ENCODE measurements around the gene PCSK2. TPM values are rescaled to one million over a fixed set of nuclear protein-coding genes. Genes with fewer than 3 reads are reported as not detected.

The PCSK2 gene
- total RNA-seq, 4 donors from 2014 or later, result 2.0 to 12.5 (median 7.2) TPM

GRCh38 chr20:17504066-17504897, 277.4 kb downstream of the PCSK2 start:
- H3K27ac ChIP-seq (replicated peaks in 1 of 4), result peak overlapping the region in 1 of 4 donors; percentile 53
- no peaks in the 10 kb centered on the region for H3K9me3 ChIP-seq
- peaks cover 8 to 19% (median 15%) of the 10 kb centered on the region in 4 donors for H3K4me1 ChIP-seq
- H3K27me3 ChIP-seq, result no peaks in the 10 kb centered on the region
- intact Hi-C loops (cut with DNase I), result loop anchor here (2.0 kb wide), 1 partner anchor 115 kb away; no protein-coding TSS in a partner anchor
- TF ChIP-seq POLR2A (IDR thresholded peaks at IDR 0.05; ENCODE audit: low read depth) (no peak), EP300 (IDR thresholded peaks at IDR 0.05) (no peak), CTCF (IDR thresholded peaks at IDR 0.05) (no peak), POLR2AphosphoS5 (IDR thresholded peaks at IDR 0.05) (no peak)
- peaks cover 0 to 4% (median 0%) of the 10 kb centered on the region in 4 donors for H3K36me3 ChIP-seq
- no peak for DNase-seq (ENCODE audit: extremely low spot score)
- H3K4me3 ChIP-seq, result peak overlapping the region; percentile 54 to 66 (median 59)
- 36% methylated on average over 23 of the region's 23 CpGs for WGBS

GRCh38 chr20:17504898-17505635, 278.2 kb downstream of the PCSK2 start:
- Histone ChIP-seq H3K4me1 (peaks cover 8 to 19% (median 15%) of the 10 kb centered on the region in 4 donors), H3K4me3 (peak overlapping the region; percentile 54 to 66 (median 59)), H3K27ac (replicated peaks in 1 of 4) (peak overlapping the region in 3 of 4 donors; percentile 1 to 53 (median 50)), H3K9me3 (no peaks in the 10 kb centered on the region), H3K27me3 (no peaks in the 10 kb centered on the region), H3K36me3 (peaks cover 0 to 4% (median 0%) of the 10 kb centered on the region in 4 donors)
- WGBS, result 3% methylated on average over 15 of the region's 30 CpGs
- TF ChIP-seq CTCF (IDR thresholded peaks at IDR 0.05) (peak; percentile 62 to 82 (median 71)), EP300 (IDR thresholded peaks at IDR 0.05) (no peak), POLR2AphosphoS5 (IDR thresholded peaks at IDR 0.05) (no peak), POLR2A (IDR thresholded peaks at IDR 0.05; ENCODE audit: low read depth) (no peak)
- no peak for DNase-seq (ENCODE audit: extremely low spot score)
- intact Hi-C loops (cut with DNase I), result loop anchor here (2.0 to 5.0 kb wide), 2 partner anchors 114 to 397 kb away; no protein-coding TSS in a partner anchor

- Histone ChIP-seq H3K27ac (replicated peaks in 1 of 4) (peak overlapping the region in 3 of 4 donors; percentile 1 to 53 (median 50)), H3K9me3 (no peaks in the 10 kb centered on the region), H3K36me3 (peaks cover 0 to 4% (median 0%) of the 10 kb centered on the region in 4 donors), H3K4me3 (peak overlapping the region; percentile 54 to 66 (median 59)), H3K27me3 (no peaks in the 10 kb centered on the region), H3K4me1 (peaks cover 8 to 19% (median 15%) of the 10 kb centered on the region in 4 donors)
- TF ChIP-seq CTCF (IDR thresholded peaks at IDR 0.05) (no peak), POLR2A (IDR thresholded peaks at IDR 0.05; ENCODE audit: low read depth) (no peak), POLR2AphosphoS5 (IDR thresholded peaks at IDR 0.05) (no peak), EP300 (IDR thresholded peaks at IDR 0.05) (no peak)
- WGBS, result 69% methylated on average over 19 of the region's 19 CpGs
- intact Hi-C loops (cut with DNase I), result loop anchor here (2.0 to 5.0 kb wide), 2 partner anchors 113 to 396 kb away; no protein-coding TSS in a partner anchor
- DNase-seq (ENCODE audit: extremely low spot score), result no peak
Measured at GRCh38 chr20:17505636-17506517, 279.0 kb downstream of the PCSK2 start.

- Histone ChIP-seq H3K36me3 (peaks cover 0 to 4% (median 0%) of the 10 kb centered on the region in 4 donors), H3K27ac (replicated peaks in 1 of 4) (no peak overlapping the region), H3K9me3 (no peaks in the 10 kb centered on the region), H3K4me1 (peaks cover 8 to 19% (median 15%) of the 10 kb centered on the region in 4 donors), H3K27me3 (no peaks in the 10 kb centered on the region), H3K4me3 (no peak overlapping the region)
- DNase-seq (ENCODE audit: extremely low spot score), result no peak
- TF ChIP-seq POLR2A (IDR thresholded peaks at IDR 0.05; ENCODE audit: low read depth), result no peak
- TF ChIP-seq POLR2AphosphoS5 (IDR thresholded peaks at IDR 0.05), result no peak
- TF ChIP-seq CTCF (IDR thresholded peaks at IDR 0.05), result no peak
- TF ChIP-seq EP300 (IDR thresholded peaks at IDR 0.05), result no peak
- intact Hi-C loops (cut with DNase I), result loop anchor here (5.0 kb wide), 1 partner anchor 395 kb away; no protein-coding TSS in a partner anchor
- WGBS, result 92% methylated on average over 2 of the region's 2 CpGs
Measured at GRCh38 chr20:17507032-17507431, 280.2 kb downstream of the PCSK2 start.

Measured in esophagus muscularis mucosa (tissue), 4 donors.